ENCODE results near the gene CYB5R4. TPM values are rescaled to one million over a fixed set of nuclear protein-coding genes. Genes with fewer than 3 reads are reported as not detected.
"Not testable (repeated sequence)": the region's sequence is repeated elsewhere in the genome, so short reads cannot be mapped to it uniquely, and the experiment has no call there.

The CYB5R4 gene
- total RNA-seq, 4 donors from 2014 or later = 4.2 to 13.1 (median 8.3) TPM

DNA sequence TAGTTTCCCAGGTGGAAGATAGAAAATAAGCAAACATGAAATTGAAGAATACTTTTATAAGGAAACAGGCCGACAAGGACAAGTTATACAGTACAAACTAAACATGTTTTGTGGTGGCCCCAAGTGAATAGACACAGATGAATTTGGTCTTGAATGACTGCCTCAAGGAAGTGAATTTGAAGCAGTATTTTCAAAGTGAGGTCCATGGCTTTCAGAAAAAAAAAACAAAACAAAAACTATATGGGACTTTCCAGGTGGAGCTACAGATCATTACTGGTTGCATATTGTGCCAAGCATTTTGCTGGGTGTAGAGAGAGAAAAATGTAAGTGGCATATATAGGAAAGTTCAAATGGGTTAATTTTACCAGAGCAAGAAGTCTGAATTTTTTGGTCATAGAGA is 68.8 kb downstream of the CYB5R4 start:
- DNase-seq (ENCODE audit: low spot score in 2 of 2) = no peak
- peaks cover 0 to 88% (median 4%) of the 10 kb centered on the region in 3 donors for H3K36me3 ChIP-seq
- no peak overlapping the region for H3K4me3 ChIP-seq
- H3K4me1 ChIP-seq = no peaks in the 10 kb centered on the region
- H3K9me3 ChIP-seq = no peaks in the 10 kb centered on the region
- H3K27ac ChIP-seq = no peak overlapping the region
- WGBS, 2 donors = 83 to 89% methylated on average over 1 of the region's 1 CpG
- no peak for TF ChIP-seq EP300 (IDR thresholded peaks at IDR 0.05)
- TF ChIP-seq, protein P1, sequence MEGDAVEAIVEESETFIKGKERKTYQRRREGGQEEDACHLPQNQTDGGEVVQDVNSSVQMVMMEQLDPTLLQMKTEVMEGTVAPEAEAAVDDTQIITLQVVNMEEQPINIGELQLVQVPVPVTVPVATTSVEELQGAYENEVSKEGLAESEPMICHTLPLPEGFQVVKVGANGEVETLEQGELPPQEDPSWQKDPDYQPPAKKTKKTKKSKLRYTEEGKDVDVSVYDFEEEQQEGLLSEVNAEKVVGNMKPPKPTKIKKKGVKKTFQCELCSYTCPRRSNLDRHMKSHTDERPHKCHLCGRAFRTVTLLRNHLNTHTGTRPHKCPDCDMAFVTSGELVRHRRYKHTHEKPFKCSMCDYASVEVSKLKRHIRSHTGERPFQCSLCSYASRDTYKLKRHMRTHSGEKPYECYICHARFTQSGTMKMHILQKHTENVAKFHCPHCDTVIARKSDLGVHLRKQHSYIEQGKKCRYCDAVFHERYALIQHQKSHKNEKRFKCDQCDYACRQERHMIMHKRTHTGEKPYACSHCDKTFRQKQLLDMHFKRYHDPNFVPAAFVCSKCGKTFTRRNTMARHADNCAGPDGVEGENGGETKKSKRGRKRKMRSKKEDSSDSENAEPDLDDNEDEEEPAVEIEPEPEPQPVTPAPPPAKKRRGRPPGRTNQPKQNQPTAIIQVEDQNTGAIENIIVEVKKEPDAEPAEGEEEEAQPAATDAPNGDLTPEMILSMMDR (IDR thresholded peaks at IDR 0.05) = no peak
- TF ChIP-seq POLR2A (IDR thresholded peaks at IDR 0.05) = no peak
- H3K27me3 ChIP-seq = no peaks in the 10 kb centered on the region

DNA sequence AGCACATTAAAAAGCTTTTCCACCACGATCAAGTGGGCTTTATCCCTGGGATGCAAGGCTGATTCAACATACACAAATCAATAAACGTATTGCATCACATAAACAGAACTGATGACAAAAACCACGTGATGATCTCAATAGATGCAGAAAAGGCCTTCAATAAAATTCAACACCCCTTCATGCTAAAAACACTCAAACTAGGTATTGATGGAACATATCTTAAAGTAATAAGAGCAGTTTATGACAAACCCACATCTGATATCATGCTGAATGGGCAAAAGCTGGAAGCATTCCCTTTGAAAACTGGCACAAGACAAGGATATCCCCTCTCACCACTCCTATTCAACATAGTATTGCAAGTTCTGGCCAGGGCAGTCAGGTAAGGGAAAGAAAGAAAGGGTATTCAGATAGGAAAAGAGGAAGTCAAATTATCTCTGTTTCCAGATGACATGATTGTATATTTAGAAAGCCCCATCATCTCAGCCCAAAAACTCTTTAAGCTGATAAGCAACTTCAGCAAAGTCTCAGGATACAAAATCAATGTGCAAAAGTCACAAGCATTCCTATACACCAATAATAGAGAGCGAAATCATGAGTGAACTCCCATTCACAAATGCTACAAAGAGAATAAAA is 86.8 kb downstream of the CYB5R4 start:
- DNase-seq (ENCODE audit: low spot score in 2 of 2); H3K27me3 ChIP-seq; H3K27ac ChIP-seq; H3K4me3 ChIP-seq; H3K4me1 ChIP-seq: not testable (repeated sequence)
- peaks cover 0 to 38% (median 15%) of the 10 kb centered on the region in 3 donors for H3K36me3 ChIP-seq
- peaks cover 0 to 33% (median 1%) of the 10 kb centered on the region in 4 donors for H3K9me3 ChIP-seq
- WGBS, 2 donors = 95% methylated on average over 4 of the region's 4 CpGs

DNA sequence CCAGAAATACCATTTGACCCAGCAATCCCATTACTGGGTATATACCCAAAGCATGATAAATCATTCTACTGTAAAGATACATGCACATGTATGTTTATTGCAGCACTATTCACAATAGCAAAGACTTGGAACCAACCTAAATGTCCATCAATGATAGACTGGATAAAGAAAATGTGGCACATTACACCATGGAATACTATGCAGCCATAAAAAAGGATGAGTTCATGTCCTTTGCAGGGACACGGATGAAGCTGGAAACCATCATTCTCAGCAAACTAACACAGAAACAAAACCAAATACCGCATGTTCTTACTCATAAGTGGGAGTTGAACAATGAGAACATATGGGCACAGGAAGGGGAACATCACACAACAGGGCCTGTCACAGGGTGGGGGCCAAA is 88.5 kb downstream of the CYB5R4 start:
- 95 to 96% methylated on average over 2 of the region's 2 CpGs for WGBS, 2 donors

DNA sequence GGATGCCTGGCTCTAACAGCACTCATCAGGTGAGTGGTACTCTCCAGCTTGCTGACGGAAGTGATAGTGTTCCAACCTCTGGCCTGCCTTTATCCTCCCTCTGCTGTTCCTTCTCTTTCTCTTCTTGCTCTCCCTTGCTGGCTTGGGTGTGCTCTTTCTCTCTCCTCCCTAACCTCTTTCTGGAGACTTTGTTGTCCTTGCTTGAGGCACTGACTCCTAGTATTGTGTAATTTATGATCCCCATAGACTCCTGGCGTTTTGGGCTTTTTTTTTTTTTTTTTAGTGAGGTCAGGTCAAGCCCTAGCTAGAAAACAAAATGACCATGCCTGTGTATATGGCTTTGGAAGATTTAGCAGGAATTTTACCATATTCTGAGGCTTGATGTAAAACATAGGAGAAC is 89.4 kb downstream of the CYB5R4 start:
- H3K27ac ChIP-seq = no peak overlapping the region
- TF ChIP-seq EP300 (IDR thresholded peaks at IDR 0.05) = no peak
- TF ChIP-seq, protein P1 (IDR thresholded peaks at IDR 0.05) = no peak
- TF ChIP-seq POLR2A (IDR thresholded peaks at IDR 0.05) = no peak
- H3K36me3 ChIP-seq = peaks cover 0 to 16% (median 6%) of the 10 kb centered on the region in 3 donors
- no peaks in the 10 kb centered on the region for H3K4me1 ChIP-seq
- no peaks in the 10 kb centered on the region for H3K27me3 ChIP-seq
- H3K9me3 ChIP-seq = peaks cover 0 to 33% (median 1%) of the 10 kb centered on the region in 4 donors
- WGBS, 2 donors = 38 to 48% methylated on average over 2 of the region's 2 CpGs
- no peak overlapping the region for H3K4me3 ChIP-seq
- DNase-seq (ENCODE audit: low spot score in 2 of 2) = no peak

More for the DNA sequence above, 88.5 kb downstream of the CYB5R4 start:
- Histone ChIP-seq H3K9me3 (peaks cover 0 to 33% (median 1%) of the 10 kb centered on the region in 4 donors), H3K36me3 (peaks cover 0 to 21% (median 8%) of the 10 kb centered on the region in 3 donors)
- H3K4me3 ChIP-seq; H3K27ac ChIP-seq; DNase-seq (ENCODE audit: low spot score in 2 of 2); H3K4me1 ChIP-seq; H3K27me3 ChIP-seq: not testable (repeated sequence)

DNA sequence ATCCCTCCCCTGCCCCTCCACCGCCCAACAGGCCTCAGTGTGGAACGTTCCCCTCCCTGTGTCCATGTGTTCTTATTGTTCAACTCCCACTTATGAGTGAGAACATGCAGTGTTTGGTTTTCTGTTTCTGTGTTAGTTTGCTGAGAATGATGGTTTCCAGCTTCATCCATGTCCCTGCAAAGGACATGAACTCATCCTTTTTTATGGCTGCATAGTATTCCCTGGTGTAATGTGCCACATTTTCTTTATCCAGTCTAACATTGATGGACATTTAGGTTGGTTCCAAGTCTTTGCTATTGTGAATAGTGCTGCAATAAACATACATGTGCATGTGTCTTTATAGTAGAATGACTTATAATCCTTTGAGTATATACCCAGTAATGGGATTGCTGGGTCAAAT is 91.9 kb downstream of the CYB5R4 start:
- not testable (repeated sequence) for H3K4me3 ChIP-seq; H3K27me3 ChIP-seq; H3K27ac ChIP-seq; H3K4me1 ChIP-seq; DNase-seq (ENCODE audit: low spot score in 2 of 2)
- H3K9me3 ChIP-seq = peaks cover 0 to 17% (median 1%) of the 10 kb centered on the region in 4 donors
- 95 to 98% methylated on average over 2 of the region's 2 CpGs for WGBS, 2 donors
- peaks cover 0 to 40% (median 6%) of the 10 kb centered on the region in 3 donors for H3K36me3 ChIP-seq

DNA sequence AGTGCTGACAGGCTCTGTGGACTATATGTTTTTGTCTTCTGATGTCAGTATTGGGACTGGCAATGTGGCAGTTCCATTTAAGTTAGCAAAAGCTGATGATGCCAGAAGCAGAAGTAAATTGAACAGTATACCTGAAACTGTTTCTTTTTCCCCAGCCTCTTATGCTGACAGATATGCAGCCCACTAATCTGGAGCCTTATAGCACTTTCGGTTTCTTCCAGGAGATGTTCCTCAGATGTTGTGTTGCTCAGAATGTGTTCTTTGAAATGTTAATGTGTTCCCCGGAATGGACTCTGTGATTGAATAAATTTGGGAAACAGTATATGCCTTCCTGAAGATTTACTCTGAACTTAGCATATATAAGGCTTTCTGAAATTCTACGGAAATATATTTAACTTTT is 93.3 kb downstream of the CYB5R4 start:
- H3K36me3 ChIP-seq = peaks cover 0 to 50% (median 6%) of the 10 kb centered on the region in 3 donors
- no peak overlapping the region for H3K27ac ChIP-seq
- no peak for DNase-seq (ENCODE audit: low spot score in 2 of 2)
- 60 to 64% methylated on average over 3 of the region's 3 CpGs for whole genome bisulfite sequencing, 2 donors
- no peak overlapping the region for H3K4me3 ChIP-seq
- peaks cover 0 to 3% (median under 1%) of the 10 kb centered on the region in 4 donors for H3K9me3 ChIP-seq
- no peaks in the 10 kb centered on the region for H3K27me3 ChIP-seq
- TF ChIP-seq POLR2A (IDR thresholded peaks at IDR 0.05) = no peak
- TF ChIP-seq EP300 (IDR thresholded peaks at IDR 0.05) = no peak
- TF ChIP-seq, protein P1 (IDR thresholded peaks at IDR 0.05) = no peak
- H3K4me1 ChIP-seq = no peaks in the 10 kb centered on the region
